ENCODE measurements around the gene TFAP2D.

DNA sequence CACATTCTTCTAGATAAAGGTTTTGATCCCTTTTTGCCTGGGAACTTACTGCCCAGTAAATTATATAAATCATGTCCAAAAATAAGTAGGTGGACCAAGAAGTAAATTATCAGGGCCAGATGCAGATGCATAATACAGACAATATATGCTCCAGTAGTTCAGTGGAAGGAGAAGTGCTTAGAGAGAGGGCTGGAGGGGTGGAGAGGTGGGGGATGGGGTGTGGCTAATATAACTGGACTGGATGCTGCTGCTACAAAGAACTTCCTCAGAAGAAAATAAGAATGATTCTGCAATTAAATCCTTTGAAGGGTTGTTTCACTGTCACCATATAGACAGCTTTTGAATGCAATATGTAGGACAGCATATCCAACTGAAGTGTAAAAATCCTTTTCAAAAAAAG is 14.8 kb upstream of the TFAP2D start:
- TF ChIP-seq POLR2AphosphoS5 (IDR thresholded peaks at IDR 0.05; ENCODE audit: borderline replicate concordance, low read depth, low read length) (no peak), EZH2 (IDR thresholded peaks at IDR 0.05) (no peak)

All from SK-N-MC (cell line).